B cell (primary cell): Measurements from ENCODE around the gene MSH2.

Source experiments
- EZH2 ChIP-seq: IDR thresholded peaks from 2 replicates; pipeline ENCODE4 v1.6.1; 2012; ENCODE audit warnings: borderline replicate concordance, low read depth, mild to moderate bottlenecking, moderate library complexity, low read length; ENCODE audit not compliant: insufficient read depth, poor library complexity, severe bottlenecking
- TF ChIP-seq, protein P1 (sequence below): fragments of 200-600 bp; IDR thresholded peaks from one replicate; pipeline ENCODE4 v1.8.0; 2022; ENCODE audit warnings: antibody characterized with exemption, mild to moderate bottlenecking

DNA sequence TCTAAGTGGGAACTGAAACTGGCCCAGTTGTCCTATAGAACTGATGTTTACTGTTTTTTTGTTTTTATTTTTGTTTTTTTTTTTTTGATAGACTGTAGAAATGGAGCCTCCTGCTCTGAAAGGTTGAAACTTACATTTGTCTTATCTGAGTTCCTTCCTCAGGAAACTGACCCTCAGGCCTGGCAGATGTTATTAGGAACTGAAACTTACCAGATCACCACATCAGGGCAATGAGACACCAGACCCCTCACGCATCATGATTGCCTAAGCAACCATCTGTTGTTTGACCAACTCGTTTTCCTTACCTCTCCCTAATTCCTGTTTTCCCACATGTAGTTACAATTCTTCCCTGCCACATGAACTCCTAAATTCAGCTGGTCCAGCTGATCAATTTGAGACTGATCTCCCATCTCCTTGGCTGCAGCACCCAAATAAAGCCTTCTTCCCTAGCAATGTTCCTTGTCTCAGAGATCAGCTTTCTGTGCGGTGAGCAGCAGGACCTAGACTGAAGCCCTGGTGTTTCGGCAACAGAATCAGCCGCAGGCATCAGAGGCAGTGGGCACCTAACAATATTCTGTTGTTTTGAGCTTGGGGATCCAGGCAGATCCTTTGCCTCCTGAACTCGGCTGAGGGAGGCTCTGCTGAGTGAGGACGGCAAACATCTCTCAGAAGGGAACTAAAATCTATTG is 96.8 kb downstream of the MSH2 start:
- TF ChIP-seq, protein P1, sequence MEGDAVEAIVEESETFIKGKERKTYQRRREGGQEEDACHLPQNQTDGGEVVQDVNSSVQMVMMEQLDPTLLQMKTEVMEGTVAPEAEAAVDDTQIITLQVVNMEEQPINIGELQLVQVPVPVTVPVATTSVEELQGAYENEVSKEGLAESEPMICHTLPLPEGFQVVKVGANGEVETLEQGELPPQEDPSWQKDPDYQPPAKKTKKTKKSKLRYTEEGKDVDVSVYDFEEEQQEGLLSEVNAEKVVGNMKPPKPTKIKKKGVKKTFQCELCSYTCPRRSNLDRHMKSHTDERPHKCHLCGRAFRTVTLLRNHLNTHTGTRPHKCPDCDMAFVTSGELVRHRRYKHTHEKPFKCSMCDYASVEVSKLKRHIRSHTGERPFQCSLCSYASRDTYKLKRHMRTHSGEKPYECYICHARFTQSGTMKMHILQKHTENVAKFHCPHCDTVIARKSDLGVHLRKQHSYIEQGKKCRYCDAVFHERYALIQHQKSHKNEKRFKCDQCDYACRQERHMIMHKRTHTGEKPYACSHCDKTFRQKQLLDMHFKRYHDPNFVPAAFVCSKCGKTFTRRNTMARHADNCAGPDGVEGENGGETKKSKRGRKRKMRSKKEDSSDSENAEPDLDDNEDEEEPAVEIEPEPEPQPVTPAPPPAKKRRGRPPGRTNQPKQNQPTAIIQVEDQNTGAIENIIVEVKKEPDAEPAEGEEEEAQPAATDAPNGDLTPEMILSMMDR = no peak
- TF ChIP-seq EZH2 = no peak
